AG10803 (cell line): Measurements from ENCODE around the gene ARID3C.

Experiments used
- DNase-seq: peaks from one replicate; pipeline ENCODE4 v3.0.0; 2010; ENCODE audit warnings: low read depth
- H3K4me3 ChIP-seq: 2 replicates; pipeline ENCODE4 v1.5.1; 2011; ENCODE audit warnings: mild to moderate bottlenecking, low read length, control low read depth
- TF ChIP-seq, protein P1 (sequence below): conservative IDR thresholded peaks from 2 replicates; pipeline ENCODE4 v1.5.1; 2011; ENCODE audit warnings: mild to moderate bottlenecking, low read length, control low read depth, inconsistent platforms

The ARID3C gene

GRCh38 chr9:34587271-34587670 lies 41.6 kb downstream of the ARID3C start:
- TF ChIP-seq, protein P1, sequence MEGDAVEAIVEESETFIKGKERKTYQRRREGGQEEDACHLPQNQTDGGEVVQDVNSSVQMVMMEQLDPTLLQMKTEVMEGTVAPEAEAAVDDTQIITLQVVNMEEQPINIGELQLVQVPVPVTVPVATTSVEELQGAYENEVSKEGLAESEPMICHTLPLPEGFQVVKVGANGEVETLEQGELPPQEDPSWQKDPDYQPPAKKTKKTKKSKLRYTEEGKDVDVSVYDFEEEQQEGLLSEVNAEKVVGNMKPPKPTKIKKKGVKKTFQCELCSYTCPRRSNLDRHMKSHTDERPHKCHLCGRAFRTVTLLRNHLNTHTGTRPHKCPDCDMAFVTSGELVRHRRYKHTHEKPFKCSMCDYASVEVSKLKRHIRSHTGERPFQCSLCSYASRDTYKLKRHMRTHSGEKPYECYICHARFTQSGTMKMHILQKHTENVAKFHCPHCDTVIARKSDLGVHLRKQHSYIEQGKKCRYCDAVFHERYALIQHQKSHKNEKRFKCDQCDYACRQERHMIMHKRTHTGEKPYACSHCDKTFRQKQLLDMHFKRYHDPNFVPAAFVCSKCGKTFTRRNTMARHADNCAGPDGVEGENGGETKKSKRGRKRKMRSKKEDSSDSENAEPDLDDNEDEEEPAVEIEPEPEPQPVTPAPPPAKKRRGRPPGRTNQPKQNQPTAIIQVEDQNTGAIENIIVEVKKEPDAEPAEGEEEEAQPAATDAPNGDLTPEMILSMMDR: no peak
- no peak for DNase-seq

DNA sequence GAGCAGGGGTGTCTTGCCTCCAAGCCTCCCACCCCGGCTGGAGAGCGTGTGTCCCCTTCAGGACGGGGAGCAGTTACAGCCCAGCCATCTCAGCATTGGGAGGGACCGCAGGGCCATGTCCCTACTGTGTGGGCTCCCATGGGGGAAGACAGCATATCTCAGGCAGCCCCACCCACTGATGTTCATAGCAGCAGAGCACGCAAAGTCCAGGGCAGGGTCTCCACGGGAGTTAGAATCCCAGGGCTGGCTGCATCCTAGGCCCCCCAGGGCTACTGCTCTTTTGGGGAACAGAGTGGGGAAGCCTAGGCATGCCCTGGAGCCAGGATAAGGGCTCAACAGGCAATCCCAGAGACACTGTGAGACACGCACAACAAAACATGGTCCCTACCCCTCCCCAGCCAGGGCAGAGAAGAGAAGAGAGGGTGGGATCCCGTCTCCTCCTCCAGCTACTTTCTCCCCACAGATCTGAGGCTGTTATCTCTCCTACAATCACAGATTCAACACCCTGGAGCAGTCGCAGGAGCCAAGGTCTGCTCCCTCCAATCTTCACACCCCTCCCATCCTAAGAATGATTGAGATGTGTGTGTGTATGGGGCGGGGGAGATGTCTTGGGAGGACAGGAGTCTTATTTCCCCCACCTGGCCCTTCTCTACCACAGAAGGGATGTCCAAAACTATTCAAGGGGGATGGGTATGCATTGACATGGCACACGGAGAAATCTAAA lies 42.8 kb downstream of the ARID3C start:
- no peak for DNase-seq
- TF ChIP-seq, protein P1: no peak
- H3K4me3 ChIP-seq: no peak overlapping the region

More at GRCh38 chr9:34587271-34587670, 41.6 kb downstream of the ARID3C start:
- H3K4me3 ChIP-seq: no peak overlapping the region

DNA sequence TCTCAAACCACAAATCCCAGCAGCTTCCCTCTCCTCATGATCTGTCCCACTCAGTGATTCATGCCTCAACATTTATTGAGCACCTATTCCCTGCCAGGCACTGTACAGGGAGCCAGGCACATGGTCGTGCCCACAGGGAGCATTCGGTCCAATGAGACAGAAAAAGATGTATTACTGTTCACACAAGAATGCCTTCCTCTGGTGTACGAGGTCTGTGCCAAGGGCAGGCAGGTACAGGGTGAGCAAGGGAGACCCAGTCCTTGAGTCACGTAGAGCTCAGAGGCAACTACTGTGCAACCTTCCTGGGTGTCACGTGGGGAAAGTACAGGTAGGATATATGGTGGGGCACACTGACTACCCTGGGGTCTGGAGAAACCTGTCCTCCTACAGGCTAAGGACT lies 43.9 kb downstream of the ARID3C start:
- H3K4me3 ChIP-seq: no peak overlapping the region
- DNase-seq: no peak
- TF ChIP-seq, protein P1: no peak

GRCh38 chr9:34582787-34583186 lies 46.1 kb downstream of the ARID3C start:
- no peak overlapping the region for H3K4me3 ChIP-seq
- TF ChIP-seq, protein P1: no peak
- no peak for DNase-seq

GRCh38 chr9:34581318-34581717 lies 47.5 kb downstream of the ARID3C start:
- no peak for DNase-seq
- TF ChIP-seq, protein P1: no peak
- no peak overlapping the region for H3K4me3 ChIP-seq

DNA sequence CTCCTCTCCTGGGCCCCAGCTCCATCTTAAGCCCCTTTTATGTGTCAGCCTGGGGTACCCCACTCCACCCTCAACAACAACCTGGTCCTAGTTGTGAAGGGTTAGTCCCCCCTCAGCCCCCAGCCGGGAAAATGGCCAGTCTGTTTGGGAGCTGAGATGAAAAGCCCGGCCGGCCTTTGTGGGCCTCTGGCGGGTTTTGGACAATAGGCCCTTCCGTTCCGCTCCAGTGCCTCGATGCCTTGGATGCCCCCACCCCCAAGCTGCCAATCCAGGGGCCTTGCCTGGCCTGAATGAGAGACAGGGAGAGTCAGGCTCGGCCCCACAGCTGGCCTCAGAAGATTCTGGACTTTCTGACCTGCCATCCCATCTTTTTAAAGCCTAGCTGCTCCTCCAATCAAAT lies 48.5 kb downstream of the ARID3C start:
- TF ChIP-seq, protein P1: no peak
- DNase-seq: no peak
- H3K4me3 ChIP-seq: no peak overlapping the region

- no peak overlapping the region for H3K4me3 ChIP-seq
- DNase-seq: no peak
- TF ChIP-seq, protein P1: no peak
Measured at GRCh38 chr9:34579808-34580163, 49.1 kb downstream of the ARID3C start.
